Caco-2 (cell line): Measurements from ENCODE around the gene CCL4L2. TPM values are rescaled to one million over a fixed set of nuclear protein-coding genes. Genes with fewer than 3 reads are reported as not detected.

Experiments used
- total RNA-seq: library from RNA; stranded (reverse); gene quantifications from 2 replicates; pipeline ENCODE4 v1.2.3, GENCODE V29; 2022

CCL4L2 gene
- total RNA-seq, 1 experiment from 2014 or later, result not detected

Other genes starting within 250 kb of the CCL4L2 start
- gene CCL16, start 229.6 kb upstream of the CCL4L2 start, total RNA-seq, result not detected in 2 replicates
- gene CCL14, start 224.3 kb upstream of the CCL4L2 start, total RNA-seq, result not detected in 2 replicates
- gene CCL15, start 209.5 kb upstream of the CCL4L2 start, total RNA-seq, result 0.30 and 0.52 TPM in 2 replicates
- gene CCL23, start 193.1 kb upstream of the CCL4L2 start, total RNA-seq, result not detected in 2 replicates
- not detected in 2 replicates for gene CCL18, start 146.8 kb upstream of the CCL4L2 start, total RNA-seq
- not detected in 2 replicates for gene CCL3, start 120.9 kb upstream of the CCL4L2 start, total RNA-seq
- not detected in 2 replicates for gene CCL4, start 107.2 kb upstream of the CCL4L2 start, total RNA-seq
- 9.1 and 12.5 TPM in 2 replicates for gene TBC1D3B, start 34.4 kb upstream of the CCL4L2 start, total RNA-seq
- not detected in 2 replicates for gene CCL3L1, start 14.3 kb upstream of the CCL4L2 start, total RNA-seq
- gene TBC1D3I, start 53.5 kb downstream of the CCL4L2 start, total RNA-seq, result 0.50 and 1.00 TPM in 2 replicates
- gene TBC1D3G, start 112.8 kb downstream of the CCL4L2 start, total RNA-seq, result not detected in 2 replicates
- not detected in 2 replicates for gene TBC1D3H, start 177.4 kb downstream of the CCL4L2 start, total RNA-seq